Iris pigment epithelial cell (primary cell): ENCODE measurements around the gene CEP128.

ENCODE experiments used
- DNase-seq: peaks from one replicate; pipeline ENCODE4 v3.0.0-alpha.2; 2011; ENCODE audit warnings: low read depth

CEP128 gene

DNA sequence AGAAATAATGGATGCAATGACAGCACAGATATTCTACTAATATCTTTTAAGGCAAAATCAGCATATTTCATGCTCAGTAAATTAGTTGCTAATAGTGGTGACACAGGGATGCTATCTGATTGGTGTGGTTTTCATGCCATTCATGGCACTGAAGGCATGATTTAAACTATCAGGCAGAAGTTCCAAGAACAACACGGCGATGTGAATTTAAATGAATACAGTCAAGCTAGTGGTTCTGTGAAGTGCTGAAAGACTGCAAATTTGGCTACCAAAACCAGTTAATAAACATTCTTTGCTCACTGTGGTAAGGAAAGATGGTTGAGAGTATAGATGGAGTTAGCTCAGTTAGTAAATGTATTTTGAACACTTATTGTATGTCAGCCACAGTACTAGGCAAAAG, 458.2 kb downstream of the CEP128 start:
- no peak for DNase-seq

- DNase-seq, result peak; percentile 26
Measured at GRCh38 chr14:80477388-80478160, 464.0 kb downstream of the CEP128 start.

GRCh38 chr14:80475074-80475473, 466.5 kb downstream of the CEP128 start:
- peak; percentile 62 for DNase-seq

DNA sequence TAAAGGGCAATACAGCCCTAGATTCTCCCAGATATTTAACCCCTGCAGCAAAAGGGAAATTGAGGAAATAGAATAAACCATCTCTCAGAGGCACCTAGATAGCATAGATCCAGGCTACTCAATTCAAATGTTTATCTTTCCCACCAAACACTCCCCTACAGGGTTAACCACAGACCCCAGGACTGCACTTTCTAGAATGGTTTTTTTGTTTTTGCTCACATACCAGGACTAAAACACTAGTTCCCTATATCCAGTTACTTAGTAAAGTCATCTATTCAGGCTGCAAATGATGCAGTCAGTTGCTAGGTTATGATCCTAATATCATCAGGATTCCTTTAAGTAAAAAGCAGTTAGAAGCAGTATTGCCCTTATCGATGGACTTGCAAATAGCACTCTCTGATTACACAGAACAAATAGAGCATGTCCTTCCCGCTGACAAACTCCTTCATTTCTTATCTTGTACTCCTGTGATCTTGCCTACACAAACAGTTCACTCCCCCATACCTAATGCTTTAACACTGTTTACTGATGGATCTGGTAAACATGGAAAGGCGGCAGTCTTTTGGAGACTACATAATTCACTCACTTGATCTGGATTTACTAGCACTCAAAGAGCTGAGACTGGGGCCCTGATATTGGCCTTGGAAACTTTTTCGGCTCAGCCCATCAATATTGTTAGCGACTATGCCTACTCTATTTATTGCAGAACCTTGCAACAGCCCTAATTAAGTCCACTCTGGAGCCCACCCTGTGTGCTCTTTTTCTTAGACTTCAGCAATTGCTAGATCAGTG, 473.0 kb downstream of the CEP128 start:
- no peak for DNase-seq

DNA sequence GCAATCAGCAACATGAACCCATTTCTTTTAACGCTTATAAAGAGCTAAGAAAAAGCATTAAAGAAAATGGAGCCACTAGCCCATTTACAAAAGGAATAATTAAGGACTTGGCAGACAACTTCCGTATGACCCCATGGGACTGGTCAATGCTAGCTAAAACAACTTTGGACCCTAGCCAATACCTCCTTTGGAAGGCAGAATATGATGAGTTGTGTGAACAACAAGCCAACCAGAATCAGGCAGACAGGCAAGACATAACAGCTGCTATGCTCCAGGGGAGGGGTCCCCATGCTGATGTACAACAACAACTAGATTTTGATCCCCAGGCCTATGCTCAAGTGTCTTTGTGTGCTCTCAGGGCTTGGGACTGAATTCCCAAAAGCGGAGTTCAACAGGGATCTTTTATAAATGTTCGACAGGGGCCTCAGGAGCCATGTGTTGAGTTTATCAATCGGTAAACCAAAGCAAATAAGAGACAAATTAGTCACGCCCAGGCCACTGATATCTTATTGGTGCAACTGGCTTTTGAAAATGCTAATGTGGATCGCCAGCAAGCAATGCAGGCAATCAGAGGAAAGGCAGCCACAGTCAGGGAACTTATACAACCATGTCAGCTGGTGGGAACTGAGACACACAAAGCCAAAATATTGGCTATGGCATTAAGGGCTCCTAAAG, 475.9 kb downstream of the CEP128 start:
- DNase-seq, result no peak

DNA sequence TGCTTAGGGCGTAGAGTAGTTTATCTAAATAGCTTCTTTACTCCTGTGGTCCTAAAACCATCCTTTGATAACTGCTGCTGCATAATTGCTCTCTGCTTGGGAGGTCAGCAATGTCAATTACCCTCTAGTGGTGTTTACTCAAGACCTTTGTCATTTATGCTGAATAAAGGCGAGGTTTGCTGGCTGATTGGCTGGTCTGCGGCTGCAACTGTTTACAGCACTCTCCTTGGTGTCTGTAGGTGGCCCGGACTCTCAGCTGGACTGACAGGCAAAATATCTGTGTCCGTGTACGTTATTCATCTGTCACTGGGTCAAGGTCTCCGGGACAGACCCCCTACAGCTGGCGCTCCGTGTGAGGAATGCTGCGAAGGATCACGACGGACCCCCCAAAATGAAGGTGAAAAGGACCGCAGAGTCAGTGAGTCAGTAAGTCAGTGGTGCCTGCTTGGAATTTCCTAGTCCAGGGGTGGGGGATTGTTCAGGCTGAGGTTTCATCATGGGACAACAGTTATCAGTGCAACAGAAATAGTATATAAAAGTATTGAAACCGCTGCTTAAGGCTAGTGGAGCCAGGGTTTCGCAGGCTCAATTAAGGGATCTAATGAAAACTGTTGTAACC, 476.9 kb downstream of the CEP128 start:
- no peak for DNase-seq

DNA sequence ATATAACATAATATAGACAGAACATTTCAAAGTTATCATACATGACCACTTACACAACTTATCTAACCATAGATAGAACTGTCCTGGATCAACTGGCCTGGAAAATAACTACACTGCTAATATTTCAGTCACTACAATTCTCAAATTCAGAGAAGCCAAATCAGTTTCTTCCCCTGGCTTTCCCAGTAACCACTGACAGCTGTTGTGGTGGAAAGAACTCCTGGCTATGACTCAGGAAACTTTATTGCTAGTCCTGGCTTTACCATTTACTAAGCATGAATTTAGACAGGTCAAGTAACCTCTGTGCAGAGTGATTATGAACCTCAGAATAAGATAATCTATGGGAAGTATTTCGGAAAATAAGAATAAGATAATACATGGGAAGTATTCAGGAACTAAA, 485.3 kb downstream of the CEP128 start:
- peak; percentile 51 for DNase-seq

GRCh38 chr14:80455031-80455430, 486.5 kb downstream of the CEP128 start:
- no peak for DNase-seq

- no peak for DNase-seq
Measured at GRCh38 chr14:80448267-80448666, 493.3 kb downstream of the CEP128 start.

DNA sequence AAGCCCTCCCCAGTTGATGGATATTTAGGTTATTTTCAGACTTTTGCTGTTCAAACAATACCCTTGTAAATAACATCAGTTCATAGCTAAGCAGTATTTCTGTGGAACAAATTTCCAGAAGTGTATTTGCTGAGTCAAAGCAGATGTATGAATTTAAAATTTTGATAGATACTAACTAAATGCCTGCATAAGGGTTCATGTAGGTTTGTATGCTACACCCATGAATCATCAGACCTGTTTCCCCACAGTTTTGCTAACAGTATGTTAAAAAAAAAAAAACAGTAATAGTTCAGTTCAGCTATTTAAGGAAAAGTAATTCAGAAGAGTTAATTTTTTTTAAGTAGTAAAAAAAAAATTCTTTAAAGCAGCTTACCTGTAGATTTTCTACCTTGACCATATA, 494.1 kb downstream of the CEP128 start:
- DNase-seq, result peak; percentile 63
